Small intestine (tissue), 7 donors: Measurements from ENCODE around the gene TRAPPC8. TPM values are rescaled to one million over a fixed set of nuclear protein-coding genes. Genes with fewer than 3 reads are reported as not detected.

ENCODE experiments used
- DNase-seq, 2 donors: peaks; one replicate each; pipeline versions ENCODE4 v3.0.0 to v3.0.0-alpha.2; 2013
- FAIRE-seq: peaks from 2 replicates; lab custom pipeline; 2012; peaks lifted over from hg19 to GRCh38; lab: Jason Lieb, UNC
- H3K27ac ChIP-seq, 3 donors: one replicate each; pipeline ENCODE4 v1.5.1; 2013; ENCODE audit warnings: low read length in 2 of 3, mild to moderate bottlenecking in 2 of 3, control low read depth in 1 of 3, inconsistent platforms in 1 of 3, low read depth in 1 of 3, moderate library complexity in 1 of 3
- H3K27me3 ChIP-seq, 3 donors: one replicate each; pipeline ENCODE4 v1.6.1; 2013; ENCODE audit warnings: low read length in 3 of 3, inconsistent platforms in 1 of 3; ENCODE audit not compliant: control insufficient read depth in 3 of 3, insufficient read depth in 3 of 3
- H3K36me3 ChIP-seq, 3 donors: one replicate each; pipeline ENCODE4 v1.6.1; 2013; ENCODE audit warnings: low read length in 3 of 3, inconsistent platforms in 1 of 3, low read depth in 1 of 3, mild to moderate bottlenecking in 1 of 3, moderate library complexity in 1 of 3; ENCODE audit not compliant: control insufficient read depth in 3 of 3, insufficient read depth in 2 of 3
- H3K4me1 ChIP-seq, 3 donors: one replicate each; pipeline ENCODE4 v1.6.1; 2013; ENCODE audit warnings: low read length in 2 of 3, inconsistent platforms in 1 of 3, low read depth in 1 of 3, mild to moderate bottlenecking in 1 of 3, moderate library complexity in 1 of 3; ENCODE audit not compliant: control insufficient read depth in 3 of 3, insufficient read depth in 2 of 3
- H3K4me3 ChIP-seq, 3 donors: one replicate each; pipeline ENCODE4 v1.5.1; 2013; ENCODE audit warnings: low read length in 3 of 3, control low read depth in 1 of 3, inconsistent platforms in 1 of 3, low read depth in 1 of 3, mild to moderate bottlenecking in 1 of 3, moderate library complexity in 1 of 3
- H3K9me3 ChIP-seq, 2 donors: one replicate each; pipeline ENCODE4 v1.6.1; 2013; ENCODE audit warnings: low read depth in 1 of 2, low read length in 1 of 2; ENCODE audit not compliant: control insufficient read depth in 2 of 2, insufficient read depth in 1 of 2
- WGBS, 3 donors: extraction: QIAGEN DNeasy Blood & Tissue Kit; methylation state at CpG; one replicate each; pipeline ENCODE4 v1.1.7; 2013; 5-methylcytosine and 5-hydroxymethylcytosine counted together
- polyA plus RNA-seq, 4 donors: library from polyadenylated mRNA; stranded (reverse) in 3 of 4; unstranded in 1 of 4; fragments of 200-250 nt in 3 of 4; fragments of 120-200 nt in 1 of 4; gene quantifications; one replicate each; pipeline versions ENCODE4 v1.2.1 to v1.2.3, GENCODE V29; 2013
- donor health status: healthy with polysubstance abuse.
- donor health status: control.
- donor health status: control.
- donor health status: Bipolar disorder and iron deficiency.
- donor health status: healthy.

Gene TRAPPC8
- polyA plus RNA-seq, 4 donors: 18.1 to 40.7 (median 32.6) TPM

DNA sequence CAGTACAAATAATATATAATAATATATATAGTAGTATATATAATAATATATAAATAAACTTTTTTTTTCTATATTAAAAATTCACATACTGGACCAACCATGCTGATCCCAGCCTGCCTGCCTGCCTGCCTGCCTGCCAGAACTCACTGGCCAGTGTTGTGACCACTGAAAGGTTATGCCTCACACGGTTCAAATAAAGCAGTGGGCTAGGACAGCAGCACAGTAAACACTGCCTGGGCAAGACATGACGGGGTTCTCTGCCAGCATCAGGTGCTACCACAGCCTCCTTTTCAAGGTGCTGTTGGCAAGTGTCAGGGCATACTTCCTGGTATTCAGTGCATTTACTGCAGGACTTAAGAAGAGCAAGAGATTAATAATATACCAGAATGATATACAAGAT lies 67.6 kb downstream of the TRAPPC8 start:
- H3K4me1 ChIP-seq: no peaks in the 10 kb centered on the region
- peaks cover 0 to 4% of the 10 kb centered on the region in 2 donors for H3K9me3 ChIP-seq
- H3K27ac ChIP-seq: no peak overlapping the region
- 53 to 71% (median 70%) methylated on average over 2 of the region's 2 CpGs for WGBS, 3 donors
- H3K36me3 ChIP-seq: peaks cover 0 to 34% (median 2%) of the 10 kb centered on the region in 3 donors
- no peak for DNase-seq
- FAIRE-seq: no peak
- no peaks in the 10 kb centered on the region for H3K27me3 ChIP-seq
- H3K4me3 ChIP-seq: no peak overlapping the region

DNA sequence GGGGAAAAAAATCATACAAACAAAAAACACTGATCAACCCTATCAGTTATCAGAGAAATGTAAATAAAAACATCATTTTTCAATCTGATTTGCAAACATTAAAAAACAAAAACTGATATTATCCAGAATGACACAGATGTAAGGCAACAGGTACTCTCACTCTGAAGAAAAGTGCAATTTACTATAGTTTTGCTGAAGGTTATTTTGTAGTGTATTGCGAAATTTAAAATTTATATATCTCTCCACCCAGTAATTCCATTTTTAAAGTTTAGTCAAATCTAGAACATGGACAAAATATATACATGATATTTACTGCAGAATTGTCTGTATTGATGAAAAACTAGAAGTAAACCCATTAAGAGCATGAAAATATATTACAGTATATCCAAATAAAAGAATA lies 79.8 kb downstream of the TRAPPC8 start:
- Histone ChIP-seq H3K4me3 (no peak overlapping the region), H3K27me3 (no peaks in the 10 kb centered on the region), H3K9me3 (no peaks in the 10 kb centered on the region), H3K36me3 (peaks cover 0 to 16% (median 7%) of the 10 kb centered on the region in 3 donors), H3K4me1 (no peaks in the 10 kb centered on the region), H3K27ac (no peak overlapping the region)
- DNase-seq (no peak), FAIRE-seq (no peak)
- WGBS, 3 donors: 95 to 100% (median 97%) methylated on average over 1 of the region's 1 CpG

DNA sequence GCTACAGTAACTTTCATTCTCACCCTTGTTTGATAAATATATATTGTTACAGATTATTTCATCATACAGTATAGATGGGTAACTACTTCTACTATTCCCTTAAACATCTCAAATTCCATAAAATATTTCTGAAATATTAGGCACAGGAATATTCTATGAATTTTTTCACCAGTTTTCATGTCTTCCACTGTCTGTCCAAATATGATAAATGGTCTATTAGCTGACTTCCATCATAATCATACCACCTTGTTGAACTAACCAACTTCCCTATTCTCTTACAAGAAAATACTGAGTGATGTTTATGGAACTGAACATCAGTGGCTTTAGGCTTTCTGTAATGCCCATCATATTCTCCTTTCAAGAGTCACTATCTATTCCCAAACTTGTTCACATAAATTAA lies 82.4 kb downstream of the TRAPPC8 start:
- H3K36me3 ChIP-seq: peaks cover 0 to 20% (median 10%) of the 10 kb centered on the region in 3 donors
- DNase-seq (no peak), FAIRE-seq (no peak)
- H3K27me3 ChIP-seq: no peaks in the 10 kb centered on the region
- H3K27ac ChIP-seq: no peak overlapping the region
- no peaks in the 10 kb centered on the region for H3K4me1 ChIP-seq
- no peak overlapping the region for H3K4me3 ChIP-seq
- H3K9me3 ChIP-seq: no peaks in the 10 kb centered on the region

DNA sequence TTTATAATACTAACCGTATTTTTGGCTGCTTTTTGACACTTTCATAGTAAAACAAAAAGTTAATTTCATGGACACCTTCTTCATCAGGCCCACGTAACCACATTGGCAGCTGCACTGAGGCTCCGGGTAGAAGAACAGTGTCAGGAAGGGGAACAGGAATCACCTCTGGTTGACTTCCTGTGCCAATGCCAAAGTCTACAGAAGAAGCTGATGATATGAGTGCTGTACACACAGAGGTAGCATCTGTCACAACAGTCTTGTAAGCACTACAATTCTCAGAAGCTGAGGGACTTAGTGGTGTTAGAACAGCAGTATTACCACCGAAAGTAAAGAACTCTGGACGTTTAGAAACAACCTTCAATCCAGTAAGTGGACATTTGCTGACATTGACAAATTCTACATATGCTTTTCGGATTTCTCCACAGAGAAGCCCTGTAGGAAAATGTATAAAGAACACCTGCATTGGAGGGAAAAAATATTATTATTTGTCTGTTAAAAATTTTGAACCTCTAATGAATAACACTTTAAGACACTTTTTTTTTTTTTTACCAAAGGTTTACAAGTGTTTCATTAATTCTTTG lies 85.3 kb downstream of the TRAPPC8 start:
- DNase-seq (no peak), FAIRE-seq (peak; percentile 30)
- Histone ChIP-seq H3K27ac (no peak overlapping the region), H3K36me3 (peaks cover 2 to 27% (median 7%) of the 10 kb centered on the region in 3 donors), H3K9me3 (no peaks in the 10 kb centered on the region), H3K27me3 (no peaks in the 10 kb centered on the region), H3K4me3 (no peak overlapping the region), H3K4me1 (no peaks in the 10 kb centered on the region)
- WGBS, 3 donors: 75 to 87% (median 86%) methylated on average over 6 of the region's 6 CpGs

DNA sequence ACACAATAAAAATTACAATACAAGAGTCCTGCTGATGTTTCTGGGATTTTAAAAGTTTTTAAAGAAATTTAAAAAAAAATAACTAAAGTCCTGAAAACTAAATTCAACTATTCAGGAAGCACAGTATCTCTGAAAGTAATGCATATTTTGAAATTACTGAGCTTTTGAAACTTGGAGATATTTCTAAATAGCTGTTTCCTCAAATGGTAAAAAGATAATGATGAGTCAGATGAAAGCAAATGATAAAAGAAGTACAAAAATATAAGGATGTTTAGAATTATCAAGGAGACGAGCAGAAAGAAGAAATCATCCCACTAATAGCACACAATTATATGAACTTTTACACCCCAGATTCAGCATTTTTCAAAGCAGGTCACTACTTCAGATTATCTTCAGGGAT lies 92.1 kb downstream of the TRAPPC8 start:
- Histone ChIP-seq H3K27me3 (no peaks in the 10 kb centered on the region), H3K4me1 (no peaks in the 10 kb centered on the region), H3K9me3 (no peaks in the 10 kb centered on the region), H3K36me3 (peaks cover 2 to 25% (median 11%) of the 10 kb centered on the region in 3 donors), H3K27ac (no peak overlapping the region), H3K4me3 (no peak overlapping the region)
- 78 to 94% (median 81%) methylated on average over 1 of the region's 1 CpG for WGBS, 3 donors
- DNase-seq (no peak), FAIRE-seq (peak; percentile 67)

DNA sequence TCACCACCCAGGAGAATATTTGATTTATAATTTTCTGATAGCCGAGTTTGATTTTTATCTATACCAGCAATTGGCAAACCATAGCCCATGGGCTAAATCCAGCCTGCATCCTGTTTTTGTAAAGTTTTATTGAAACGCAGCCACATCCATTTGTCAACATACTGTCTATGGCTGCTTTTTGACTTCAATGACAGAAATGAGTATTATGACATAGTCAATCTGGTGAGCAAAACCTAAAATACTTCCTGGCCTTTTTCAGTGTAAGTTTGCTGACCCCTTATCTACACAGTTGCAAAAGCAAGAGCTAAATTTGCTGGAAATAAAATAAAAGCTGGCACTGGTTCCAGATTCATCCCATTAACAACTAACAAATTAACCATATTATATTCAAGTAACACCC lies 102.4 kb downstream of the TRAPPC8 start:
- WGBS, 3 donors: 90 to 96% (median 95%) methylated on average over 2 of the region's 2 CpGs
- FAIRE-seq (no peak), DNase-seq (no peak)
- H3K27me3 ChIP-seq: no peaks in the 10 kb centered on the region
- H3K4me1 ChIP-seq: no peaks in the 10 kb centered on the region
- no peaks in the 10 kb centered on the region for H3K9me3 ChIP-seq
- no peak overlapping the region for H3K27ac ChIP-seq
- no peak overlapping the region for H3K4me3 ChIP-seq
- peaks cover 10 to 19% (median 10%) of the 10 kb centered on the region in 3 donors for H3K36me3 ChIP-seq

DNA sequence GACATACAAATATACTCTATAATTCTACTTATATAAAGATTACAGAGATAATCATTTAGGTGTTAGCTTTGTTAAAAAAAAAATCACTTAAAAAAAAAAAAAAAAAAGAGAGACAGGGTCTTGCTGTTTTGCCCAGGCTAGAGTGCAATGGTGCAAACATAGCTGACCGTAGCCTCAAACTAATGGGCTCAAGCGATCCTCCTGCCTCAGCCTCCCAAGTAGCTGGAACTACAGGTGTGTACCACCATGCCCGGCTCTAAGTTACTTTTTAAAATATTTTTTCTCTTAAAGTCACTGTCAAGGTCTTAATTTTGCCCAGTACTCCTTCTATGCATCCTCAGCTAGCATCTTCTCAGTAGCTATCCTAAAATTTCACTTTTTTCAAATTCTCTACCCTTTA lies 105.0 kb downstream of the TRAPPC8 start:
- no peak for DNase-seq
- Histone ChIP-seq H3K27ac (no peak overlapping the region), H3K36me3 (peaks cover 14 to 21% (median 15%) of the 10 kb centered on the region in 3 donors), H3K4me1 (no peaks in the 10 kb centered on the region), H3K9me3 (no peaks in the 10 kb centered on the region), H3K4me3 (no peak overlapping the region), H3K27me3 (no peaks in the 10 kb centered on the region)
- FAIRE-seq: no peak
- 98 to 100% (median 99%) methylated on average over 3 of the region's 3 CpGs for WGBS, 3 donors

DNA sequence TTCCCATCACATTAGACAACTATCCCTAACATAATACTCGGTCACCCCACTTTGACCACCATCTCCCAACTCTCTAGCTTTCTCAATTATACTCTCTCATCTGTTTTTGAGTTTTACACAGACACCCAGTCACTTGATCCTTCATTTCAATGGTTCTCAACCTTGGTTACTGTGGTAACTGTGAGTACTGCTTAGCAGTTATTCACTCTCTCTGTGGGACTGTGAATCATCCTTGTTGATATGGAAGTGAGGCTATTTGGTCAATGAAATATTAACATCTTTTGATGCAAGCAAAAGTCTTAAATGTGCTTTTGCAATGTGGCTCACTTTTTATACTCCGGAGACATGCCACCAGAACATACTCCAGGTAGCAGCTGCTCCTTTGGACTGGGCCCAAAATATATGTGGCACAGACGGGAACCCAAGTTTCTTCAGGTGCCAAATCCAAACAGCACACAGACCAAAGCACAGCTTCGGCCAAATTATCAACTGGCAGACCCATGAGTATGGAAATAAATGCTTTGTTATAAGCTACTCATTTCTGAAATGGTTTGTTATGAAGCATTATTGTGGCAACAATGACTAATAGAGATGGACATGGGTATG lies 107.3 kb downstream of the TRAPPC8 start:
- Histone ChIP-seq H3K4me3 (no peak overlapping the region), H3K27ac (no peak overlapping the region), H3K4me1 (no peaks in the 10 kb centered on the region), H3K36me3 (peaks cover 14 to 24% (median 17%) of the 10 kb centered on the region in 3 donors), H3K27me3 (no peaks in the 10 kb centered on the region), H3K9me3 (no peaks in the 10 kb centered on the region)
- FAIRE-seq: no peak
- no peak for DNase-seq
- 79 to 88% (median 87%) methylated on average over 4 of the region's 4 CpGs for WGBS, 3 donors
